ENCODE results near the gene ZFP36L1. TPM values are rescaled to one million over a fixed set of nuclear protein-coding genes. Genes with fewer than 3 reads are reported as not detected.

ZFP36L1 gene
- total and polyA plus RNA-seq, 9 of the 15 experiments (the other 6 are each of a cell fraction or from before 2014, with no cell fraction given), result 1.3 to 26.6 (median 3.7) TPM

GRCh38 chr14:68819260-68819691 lies 26.4 kb upstream of the ZFP36L1 start:
- no peak overlapping the region for H3K4me3 ChIP-seq
- no peaks in the 10 kb centered on the region for H3K36me3 ChIP-seq (ENCODE audit: control insufficient read depth, insufficient read depth, low read length)
- no peaks in the 10 kb centered on the region for H3K9me1 ChIP-seq (ENCODE audit: control insufficient read depth, insufficient read depth, low read length)
- ChIA-PET CTCF (ENCODE audit: low intra/inter-chr PET ratio) (no interaction called here), POLR2A (interaction anchor here (0.5 to 1.3 kb wide), 4 partner anchors 9 to 336 kb away, joined by 3 to 4 read pairs (median 3); no protein-coding TSS in a partner anchor)
- peak overlapping the region; percentile 76 for H2AFZ ChIP-seq (ENCODE audit: low read depth, low read length)
- no peaks in the 10 kb centered on the region for H4K20me1 ChIP-seq (replicated peaks; ENCODE audit: control insufficient read depth, insufficient read depth, low read length)
- no peak overlapping the region; the same call in 2 of the 3 replicates for H3K27ac ChIP-seq (ENCODE audit: extremely low read depth, low read depth, low read length)
- H3K9ac ChIP-seq (ENCODE audit: insufficient read depth in 1 of 2, low read depth in 2 of 2, low read length in 2 of 2), result peak overlapping the region in 1 of 2 experiments; percentile 67; a peak in 2 of 4 replicates
- 28% methylated on average over 5 of the region's 10 CpGs for WGBS (ENCODE audit: insufficient coverage, low coverage, missing lambda C conversion rate)
- ATAC-seq, result peak; percentile 20; the same call in 2 of the 3 replicates
- DNase-seq (ENCODE audit: extremely low read depth in 1 of 4, low spot score in 3 of 4), result peak; percentile 49 to 60 (median 56)
- in situ Hi-C loops (cut with MboI), result no loop called here
- no peak for FAIRE-seq
- H3K27me3 ChIP-seq (ENCODE audit: control insufficient read depth in 2 of 2, insufficient read depth in 2 of 2, low read length in 2 of 2), result no peaks in the 10 kb centered on the region
- H3K9me3 ChIP-seq (replicated peaks; ENCODE audit: control insufficient read depth, insufficient read depth, low read depth, low read length), result no peaks in the 10 kb centered on the region
- H3K79me2 ChIP-seq (ENCODE audit: control insufficient read depth, insufficient read depth, low read length), result peaks cover 5% of the 10 kb centered on the region; the same call in 2 of the 3 replicates
- 0 out of 2 replicates have a peak overlapping the region, but pooled peaks have one; percentile 11 for H3K4me2 ChIP-seq (ENCODE audit: insufficient read depth, low read length)
- peaks cover 28 to 43% of the 10 kb centered on the region in 2 experiments for H3K4me1 ChIP-seq (replicated peaks in 1 of 2; ENCODE audit: control insufficient read depth in 2 of 2, insufficient read depth in 2 of 2, low read length in 2 of 2)
- intact Hi-C loops (cut with micrococcal nuclease), result loop anchor here (5.0 kb wide), 2 partner anchors 297 to 877 kb away; no protein-coding TSS in a partner anchor
- no TSS peak for BruUV-seq (replicated peaks)
- 0 out of 2 replicates have a peak, but pooled peaks have one; percentile 42 for TF ChIP-seq JUN (IDR thresholded peaks at IDR 0.05; ENCODE audit: borderline replicate concordance, low read depth, low read length)
- no peak for TF ChIP-seq JUN (CRISPR knock-in tag; IDR thresholded peaks at IDR 0.05; ENCODE audit: borderline replicate concordance)
- no peak for TF ChIP-seq MED1 (CRISPR knock-in tag; IDR thresholded peaks at IDR 0.05; ENCODE audit: borderline replicate concordance)
- TF ChIP-seq FOSL1 (tag; conservative IDR thresholded peaks at IDR 0.05), result peak; percentile 60
- TF ChIP-seq, protein P1, sequence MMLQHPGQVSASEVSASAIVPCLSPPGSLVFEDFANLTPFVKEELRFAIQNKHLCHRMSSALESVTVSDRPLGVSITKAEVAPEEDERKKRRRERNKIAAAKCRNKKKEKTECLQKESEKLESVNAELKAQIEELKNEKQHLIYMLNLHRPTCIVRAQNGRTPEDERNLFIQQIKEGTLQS (IDR thresholded peaks at IDR 0.05), result peak; percentile 39; the same call in 1 of the 2 replicates
- TF ChIP-seq, protein P1 (CRISPR knock-in tag; conservative IDR thresholded peaks at IDR 0.05), result no peak
- TF ChIP-seq NFATC3 (IDR thresholded peaks at IDR 0.05), result 0 out of 2 replicates have a peak, but pooled peaks have one; percentile 35
- 0 out of 2 replicates have a peak, but pooled peaks have one; percentile 32 for TF ChIP-seq SP1 (CRISPR knock-in tag; IDR thresholded peaks at IDR 0.05)
- no peak for TF ChIP-seq ZNF239 (CRISPR knock-in tag; IDR thresholded peaks at IDR 0.05)
- peak; percentile 16; the same call in 1 of the 2 replicates for TF ChIP-seq JUND (IDR thresholded peaks at IDR 0.05; ENCODE audit: borderline replicate concordance, low read depth, low read length)
- peak; percentile 45; the same call in 1 of the 3 replicates for TF ChIP-seq JUND (tag; IDR thresholded peaks at IDR 0.05; ENCODE audit: borderline replicate concordance, low read depth, low read length)
- TF ChIP-seq EGR1 (conservative IDR thresholded peaks at IDR 0.05), result peak; percentile 32; the same call in 1 of the 2 replicates
- TF ChIP-seq, protein P2, sequence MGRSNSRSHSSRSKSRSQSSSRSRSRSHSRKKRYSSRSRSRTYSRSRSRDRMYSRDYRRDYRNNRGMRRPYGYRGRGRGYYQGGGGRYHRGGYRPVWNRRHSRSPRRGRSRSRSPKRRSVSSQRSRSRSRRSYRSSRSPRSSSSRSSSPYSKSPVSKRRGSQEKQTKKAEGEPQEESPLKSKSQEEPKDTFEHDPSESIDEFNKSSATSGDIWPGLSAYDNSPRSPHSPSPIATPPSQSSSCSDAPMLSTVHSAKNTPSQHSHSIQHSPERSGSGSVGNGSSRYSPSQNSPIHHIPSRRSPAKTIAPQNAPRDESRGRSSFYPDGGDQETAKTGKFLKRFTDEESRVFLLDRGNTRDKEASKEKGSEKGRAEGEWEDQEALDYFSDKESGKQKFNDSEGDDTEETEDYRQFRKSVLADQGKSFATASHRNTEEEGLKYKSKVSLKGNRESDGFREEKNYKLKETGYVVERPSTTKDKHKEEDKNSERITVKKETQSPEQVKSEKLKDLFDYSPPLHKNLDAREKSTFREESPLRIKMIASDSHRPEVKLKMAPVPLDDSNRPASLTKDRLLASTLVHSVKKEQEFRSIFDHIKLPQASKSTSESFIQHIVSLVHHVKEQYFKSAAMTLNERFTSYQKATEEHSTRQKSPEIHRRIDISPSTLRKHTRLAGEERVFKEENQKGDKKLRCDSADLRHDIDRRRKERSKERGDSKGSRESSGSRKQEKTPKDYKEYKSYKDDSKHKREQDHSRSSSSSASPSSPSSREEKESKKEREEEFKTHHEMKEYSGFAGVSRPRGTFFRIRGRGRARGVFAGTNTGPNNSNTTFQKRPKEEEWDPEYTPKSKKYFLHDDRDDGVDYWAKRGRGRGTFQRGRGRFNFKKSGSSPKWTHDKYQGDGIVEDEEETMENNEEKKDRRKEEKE (IDR thresholded peaks at IDR 0.05; ENCODE audit: borderline replicate concordance in 1 of 2, control insufficient read depth in 1 of 2, low read depth in 2 of 2, low read length in 1 of 2), result no peak
